ENCODE measurements around the gene CYTL1. TPM values are rescaled to one million over a fixed set of nuclear protein-coding genes. Genes with fewer than 3 reads are reported as not detected.

The CYTL1 gene
- total RNA-seq, 6 experiments from 2014 or later: not detected

GRCh38 chr4:4968161-4968725 lies 51.0 kb downstream of the CYTL1 start:
- no peak overlapping the region for H3K27ac Mint-ChIP-seq
- peaks cover 13% of the 10 kb centered on the region for H3K9me3 Mint-ChIP-seq
- TF ChIP-seq, protein P1, sequence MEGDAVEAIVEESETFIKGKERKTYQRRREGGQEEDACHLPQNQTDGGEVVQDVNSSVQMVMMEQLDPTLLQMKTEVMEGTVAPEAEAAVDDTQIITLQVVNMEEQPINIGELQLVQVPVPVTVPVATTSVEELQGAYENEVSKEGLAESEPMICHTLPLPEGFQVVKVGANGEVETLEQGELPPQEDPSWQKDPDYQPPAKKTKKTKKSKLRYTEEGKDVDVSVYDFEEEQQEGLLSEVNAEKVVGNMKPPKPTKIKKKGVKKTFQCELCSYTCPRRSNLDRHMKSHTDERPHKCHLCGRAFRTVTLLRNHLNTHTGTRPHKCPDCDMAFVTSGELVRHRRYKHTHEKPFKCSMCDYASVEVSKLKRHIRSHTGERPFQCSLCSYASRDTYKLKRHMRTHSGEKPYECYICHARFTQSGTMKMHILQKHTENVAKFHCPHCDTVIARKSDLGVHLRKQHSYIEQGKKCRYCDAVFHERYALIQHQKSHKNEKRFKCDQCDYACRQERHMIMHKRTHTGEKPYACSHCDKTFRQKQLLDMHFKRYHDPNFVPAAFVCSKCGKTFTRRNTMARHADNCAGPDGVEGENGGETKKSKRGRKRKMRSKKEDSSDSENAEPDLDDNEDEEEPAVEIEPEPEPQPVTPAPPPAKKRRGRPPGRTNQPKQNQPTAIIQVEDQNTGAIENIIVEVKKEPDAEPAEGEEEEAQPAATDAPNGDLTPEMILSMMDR (IDR thresholded peaks at IDR 0.05): no peak
- H3K27me3 Mint-ChIP-seq (ENCODE audit: insufficient read depth): no peaks in the 10 kb centered on the region; the same call in 1 of the 2 replicates
- DNase-seq: no peak
- H3K36me3 Mint-ChIP-seq (ENCODE audit: low read depth): peaks cover under 1% of the 10 kb centered on the region; the same call in 1 of the 2 replicates
- no peak overlapping the region for H3K4me3 Mint-ChIP-seq
- H3K4me1 Mint-ChIP-seq (ENCODE audit: low read depth): peaks cover 7% of the 10 kb centered on the region; the same call in 1 of the 2 replicates

Other genes with a start within 250 kb of the CYTL1 start
- gene MSX1, start 159.8 kb downstream of the CYTL1 start, total RNA-seq (2021; fragmentation: NEBNext Ultra II Directional; extraction: Animal tissue kit (Norgen Biotek cat#: 25700)): 1 to 10 TPM; 5.5 to 8.6 (median 7.2) TPM
- gene STK32B, start 32.0 kb upstream of the CYTL1 start, total RNA-seq (2021; fragmentation: NEBNext Ultra II Directional; extraction: Animal tissue kit (Norgen Biotek cat#: 25700)): under 1 TPM in 5 of 6 experiments, not detected in 1; 0.14 to 0.33 (median 0.18) TPM

All from HFFc6 (cell line).